Measurements from ENCODE around the gene SERPINB4.
"Not testable (repeated sequence)": the region's sequence is repeated elsewhere in the genome, so short reads cannot be mapped to it uniquely, and the experiment has no call there.

DNA sequence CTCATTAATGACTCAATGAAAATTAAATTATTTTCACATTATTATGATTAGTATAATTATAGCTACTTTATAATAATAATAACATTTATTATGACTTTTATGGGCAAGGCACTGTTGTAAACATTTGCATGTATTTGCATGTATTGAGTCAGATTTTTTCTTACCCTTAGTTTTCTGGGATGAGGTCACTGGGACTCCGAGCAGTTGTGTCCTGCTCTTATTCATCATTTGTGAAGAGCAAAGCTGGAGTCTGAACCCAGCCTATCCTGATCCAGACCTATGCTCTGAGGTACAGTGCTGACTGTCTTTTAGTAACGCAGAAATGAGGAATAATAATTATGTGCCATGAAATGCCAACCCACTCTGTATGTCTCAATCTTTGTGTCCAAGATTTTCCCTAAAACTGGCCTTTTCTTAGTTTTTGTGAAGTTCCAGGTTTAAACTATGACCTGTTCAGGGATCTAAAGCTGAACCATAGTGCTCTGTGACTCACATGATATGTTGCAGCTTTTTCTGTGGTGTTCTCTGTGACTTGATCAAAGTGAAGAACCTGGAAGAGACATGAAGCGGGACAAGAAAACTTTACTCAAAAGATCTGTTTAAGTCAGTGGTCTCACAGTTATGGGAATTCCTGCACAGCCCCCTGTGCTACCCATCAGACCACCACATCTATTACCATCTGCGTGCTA lies 1.2 kb downstream of the SERPINB4 start:
- TF ChIP-seq CTCF (conservative IDR thresholded peaks at IDR 0.05); ZFX (IDR thresholded peaks at IDR 0.05): not testable (repeated sequence)

Measured in C4-2B (cell line).